Activated T-cell treated with anti-CD3 and anti-CD28 coated beads, Interleukin-2, amount 50 U/mL, for 24 hours (primary cell): ENCODE measurements around the gene RGS6.

Source experiments
- DNase-seq: peaks from one replicate; pipeline ENCODE4 v3.0.0-alpha.2; 2020
- H3K27ac Mint-ChIP-seq: 2 replicates; pipeline ENCODE4 v1.8.0; 2020; ENCODE audit warnings: mild to moderate bottlenecking, mixed read lengths
- H3K27me3 Mint-ChIP-seq: 2 replicates; pipeline ENCODE4 v1.8.0; 2020; ENCODE audit warnings: mixed read lengths
- H3K36me3 Mint-ChIP-seq: 2 replicates; pipeline ENCODE4 v1.8.0; 2020; ENCODE audit warnings: low read depth, mixed read lengths
- H3K4me1 Mint-ChIP-seq: 2 replicates; pipeline ENCODE4 v1.8.0; 2020; ENCODE audit warnings: low read depth, mixed read lengths
- H3K4me3 Mint-ChIP-seq: 2 replicates; pipeline ENCODE4 v1.8.0; 2020; ENCODE audit warnings: mild to moderate bottlenecking, moderate library complexity, mixed read lengths
- H3K9me3 Mint-ChIP-seq: 2 replicates; pipeline ENCODE4 v1.8.0; 2020; ENCODE audit warnings: mixed read lengths

The RGS6 gene

GRCh38 chr14:72549026-72549425 lies 616.8 kb downstream of the RGS6 start:
- no peak for DNase-seq
- Mint-ChIP-seq H3K27ac (no peak overlapping the region), H3K36me3 (no peaks in the 10 kb centered on the region), H3K4me3 (no peak overlapping the region), H3K27me3 (no peaks in the 10 kb centered on the region), H3K4me1 (no peaks in the 10 kb centered on the region), H3K9me3 (no peaks in the 10 kb centered on the region)

- no peak overlapping the region for H3K27ac Mint-ChIP-seq
- no peaks in the 10 kb centered on the region for H3K36me3 Mint-ChIP-seq
- H3K27me3 Mint-ChIP-seq: no peaks in the 10 kb centered on the region
These were observed 617.6 kb downstream of the RGS6 start for GRCh38 chr14:72549854-72550253.

GRCh38 chr14:72550513-72550912 lies 618.3 kb downstream of the RGS6 start:
- Mint-ChIP-seq H3K9me3 (no peaks in the 10 kb centered on the region), H3K4me1 (no peaks in the 10 kb centered on the region), H3K27me3 (no peaks in the 10 kb centered on the region), H3K27ac (no peak overlapping the region), H3K36me3 (no peaks in the 10 kb centered on the region), H3K4me3 (no peak overlapping the region)
- no peak for DNase-seq

More at GRCh38 chr14:72549854-72550253, 617.6 kb downstream of the RGS6 start:
- H3K9me3 Mint-ChIP-seq: no peaks in the 10 kb centered on the region
- no peak for DNase-seq
- H3K4me1 Mint-ChIP-seq: no peaks in the 10 kb centered on the region
- H3K4me3 Mint-ChIP-seq: no peak overlapping the region

DNA sequence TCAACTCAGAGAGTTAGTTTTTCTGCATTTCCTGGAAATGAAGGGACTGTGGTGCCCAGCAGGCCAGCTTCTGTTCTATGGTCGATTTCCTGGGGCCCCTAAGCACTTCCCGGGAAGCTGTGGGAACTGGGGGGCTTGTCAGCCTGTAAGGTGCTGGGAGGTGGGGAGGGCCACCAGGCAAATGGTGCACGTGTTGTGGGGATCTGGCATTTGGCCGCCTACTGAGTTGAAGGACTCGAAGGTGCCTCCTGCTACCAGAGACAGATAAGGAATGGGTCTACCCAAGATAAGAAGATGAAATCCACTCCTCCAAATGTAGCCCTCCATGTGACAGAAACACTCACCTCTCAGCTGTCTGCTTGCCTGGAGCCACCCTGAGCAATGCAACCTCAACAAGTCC lies 620.0 kb downstream of the RGS6 start:
- no peaks in the 10 kb centered on the region for H3K4me1 Mint-ChIP-seq
- no peak for DNase-seq
- H3K4me3 Mint-ChIP-seq: no peak overlapping the region
- H3K36me3 Mint-ChIP-seq: no peaks in the 10 kb centered on the region
- no peak overlapping the region for H3K27ac Mint-ChIP-seq
- H3K9me3 Mint-ChIP-seq: no peaks in the 10 kb centered on the region
- H3K27me3 Mint-ChIP-seq: no peaks in the 10 kb centered on the region

DNA sequence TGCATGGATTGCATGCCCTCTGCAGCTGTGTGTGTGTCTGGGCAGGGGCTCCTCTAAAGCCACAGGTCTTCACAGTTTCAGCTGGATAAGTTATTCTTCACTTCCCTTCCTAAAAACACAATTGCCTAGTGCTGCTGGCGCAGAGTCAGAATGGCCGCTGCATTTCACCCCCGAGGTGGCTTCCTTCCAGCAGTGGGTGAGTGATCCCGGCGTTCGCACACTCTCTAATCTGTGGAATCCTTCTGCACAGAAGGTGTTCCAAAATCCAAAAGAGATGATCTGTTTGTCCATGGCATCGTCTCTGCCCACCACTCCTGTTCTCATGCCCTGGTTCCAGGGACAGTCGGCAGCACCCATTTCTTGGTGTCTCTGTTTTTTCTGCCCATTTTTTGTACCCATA lies 620.9 kb downstream of the RGS6 start:
- Mint-ChIP-seq H3K9me3 (no peaks in the 10 kb centered on the region), H3K4me1 (no peaks in the 10 kb centered on the region), H3K27me3 (peaks cover 3% of the 10 kb centered on the region), H3K27ac (no peak overlapping the region), H3K4me3 (no peak overlapping the region), H3K36me3 (no peaks in the 10 kb centered on the region)
- no peak for DNase-seq

DNA sequence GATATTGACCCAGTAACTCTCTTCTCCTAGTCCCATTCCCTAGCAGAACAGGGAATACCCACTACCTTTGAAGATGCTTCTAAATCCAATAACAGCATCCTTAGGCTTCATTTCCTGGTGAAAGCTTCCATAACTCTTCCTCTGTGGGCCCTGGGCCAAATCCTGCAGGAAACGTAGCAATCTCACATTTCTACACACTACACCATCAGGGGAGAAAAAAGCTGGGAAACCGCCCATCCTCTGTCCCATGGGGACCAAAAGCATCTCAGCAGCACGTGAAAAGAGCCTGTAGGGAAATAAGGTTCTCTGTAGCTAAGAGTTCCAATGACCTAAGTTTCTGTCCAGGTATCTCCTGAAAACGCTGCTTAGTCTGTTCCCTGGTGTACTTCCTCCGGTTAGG lies 621.4 kb downstream of the RGS6 start:
- peaks cover 3% of the 10 kb centered on the region for H3K27me3 Mint-ChIP-seq
- no peaks in the 10 kb centered on the region for H3K9me3 Mint-ChIP-seq
- H3K27ac Mint-ChIP-seq: no peak overlapping the region
- no peaks in the 10 kb centered on the region for H3K4me1 Mint-ChIP-seq
- no peak for DNase-seq
- H3K36me3 Mint-ChIP-seq: no peaks in the 10 kb centered on the region
- H3K4me3 Mint-ChIP-seq: no peak overlapping the region

- no peak overlapping the region for H3K27ac Mint-ChIP-seq
- no peak overlapping the region for H3K4me3 Mint-ChIP-seq
- no peaks in the 10 kb centered on the region for H3K9me3 Mint-ChIP-seq
- peaks cover 3% of the 10 kb centered on the region for H3K27me3 Mint-ChIP-seq
- DNase-seq: no peak
- H3K36me3 Mint-ChIP-seq: no peaks in the 10 kb centered on the region
- H3K4me1 Mint-ChIP-seq: no peaks in the 10 kb centered on the region
These were observed 622.2 kb downstream of the RGS6 start for GRCh38 chr14:72554401-72554800.

DNA sequence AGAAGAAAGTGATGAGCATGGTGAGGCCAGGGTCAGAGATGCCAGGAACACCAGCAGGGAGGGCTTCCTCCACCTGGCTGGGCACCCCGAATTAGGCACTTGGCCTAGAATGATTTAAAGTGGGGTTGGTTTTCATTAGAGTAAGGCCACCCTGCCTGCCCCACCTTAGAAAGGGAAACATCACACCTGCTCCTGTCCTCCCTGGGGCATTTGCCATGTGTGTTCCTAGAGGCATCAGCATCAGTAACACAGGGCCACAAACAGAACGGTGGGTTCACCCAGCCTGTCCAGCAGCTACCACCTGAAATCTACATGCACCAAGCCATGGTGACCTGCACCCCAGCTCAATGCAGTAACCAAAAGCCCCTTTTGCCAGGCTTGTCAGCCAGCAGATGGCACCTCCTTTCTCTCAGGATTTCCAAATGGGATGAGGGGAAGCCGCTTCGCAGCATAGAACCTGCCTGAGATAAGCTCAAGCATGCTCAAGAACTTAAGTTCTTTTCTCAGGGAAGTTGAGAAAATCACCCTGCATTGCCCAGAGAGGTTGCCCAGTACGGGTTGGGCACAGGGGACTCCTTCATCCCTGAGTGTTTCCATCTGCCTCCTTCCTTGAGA lies 622.9 kb downstream of the RGS6 start:
- Mint-ChIP-seq H3K36me3 (no peaks in the 10 kb centered on the region), H3K4me1 (no peaks in the 10 kb centered on the region), H3K27me3 (peaks cover 3% of the 10 kb centered on the region), H3K9me3 (no peaks in the 10 kb centered on the region), H3K4me3 (no peak overlapping the region), H3K27ac (no peak overlapping the region)
- no peak for DNase-seq

DNA sequence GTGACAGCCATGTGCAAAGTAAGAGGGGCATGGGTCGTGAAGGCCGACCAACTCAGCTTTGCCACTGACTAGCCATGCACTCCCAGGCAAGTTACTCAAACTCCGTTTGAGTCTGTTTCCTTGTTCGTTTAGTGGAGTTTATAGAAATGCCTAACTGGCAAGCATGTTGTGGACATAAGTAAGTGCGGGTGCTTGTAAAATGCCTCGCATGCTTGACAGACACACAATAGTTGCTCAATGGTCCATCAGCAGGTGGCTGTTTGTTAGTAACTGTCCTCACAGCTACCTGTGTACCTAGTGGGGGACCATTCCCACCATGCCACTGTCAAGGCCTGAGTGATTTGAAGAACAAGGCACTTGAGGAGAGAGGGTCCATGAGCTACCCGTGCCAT lies 623.4 kb downstream of the RGS6 start:
- no peaks in the 10 kb centered on the region for H3K36me3 Mint-ChIP-seq
- H3K27ac Mint-ChIP-seq: no peak overlapping the region
- DNase-seq: no peak
- no peak overlapping the region for H3K4me3 Mint-ChIP-seq
- no peaks in the 10 kb centered on the region for H3K4me1 Mint-ChIP-seq
- peaks cover 3% of the 10 kb centered on the region for H3K27me3 Mint-ChIP-seq
- H3K9me3 Mint-ChIP-seq: no peaks in the 10 kb centered on the region

GRCh38 chr14:72557671-72558070 lies 625.4 kb downstream of the RGS6 start:
- Mint-ChIP-seq H3K36me3 (no peaks in the 10 kb centered on the region), H3K27me3 (peaks cover 3% of the 10 kb centered on the region), H3K9me3 (no peaks in the 10 kb centered on the region), H3K27ac (no peak overlapping the region), H3K4me3 (no peak overlapping the region), H3K4me1 (no peaks in the 10 kb centered on the region)
- no peak for DNase-seq

DNA sequence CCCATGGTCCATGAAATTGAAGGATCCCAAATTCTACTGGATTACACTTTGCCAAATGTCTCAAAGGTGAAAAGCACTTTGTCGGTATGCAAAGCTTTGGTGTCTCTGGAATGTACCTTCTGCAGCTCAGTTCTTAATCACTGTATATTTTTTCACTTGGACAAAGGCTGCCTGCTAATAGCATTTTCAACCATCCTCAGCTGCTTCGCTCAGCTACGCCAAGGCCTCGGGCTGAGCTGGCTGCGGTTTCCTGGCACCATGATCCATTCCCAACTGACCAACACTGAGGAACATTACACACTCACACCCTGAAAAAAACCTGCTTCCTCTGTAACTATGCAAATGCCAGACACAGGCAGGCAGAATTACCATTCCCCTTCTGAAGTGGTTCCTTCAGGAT lies 626.5 kb downstream of the RGS6 start:
- Mint-ChIP-seq H3K4me1 (peaks cover 4% of the 10 kb centered on the region), H3K36me3 (no peaks in the 10 kb centered on the region), H3K27me3 (peaks cover 3% of the 10 kb centered on the region), H3K9me3 (no peaks in the 10 kb centered on the region), H3K27ac (no peak overlapping the region), H3K4me3 (no peak overlapping the region)
- no peak for DNase-seq

GRCh38 chr14:72559202-72559601 lies 627.0 kb downstream of the RGS6 start:
- H3K4me1 Mint-ChIP-seq: peaks cover 4% of the 10 kb centered on the region
- peaks cover 3% of the 10 kb centered on the region for H3K27me3 Mint-ChIP-seq
- H3K27ac Mint-ChIP-seq: no peak overlapping the region
- no peaks in the 10 kb centered on the region for H3K36me3 Mint-ChIP-seq
- DNase-seq: no peak
- H3K9me3 Mint-ChIP-seq: no peaks in the 10 kb centered on the region
- H3K4me3 Mint-ChIP-seq: no peak overlapping the region

DNA sequence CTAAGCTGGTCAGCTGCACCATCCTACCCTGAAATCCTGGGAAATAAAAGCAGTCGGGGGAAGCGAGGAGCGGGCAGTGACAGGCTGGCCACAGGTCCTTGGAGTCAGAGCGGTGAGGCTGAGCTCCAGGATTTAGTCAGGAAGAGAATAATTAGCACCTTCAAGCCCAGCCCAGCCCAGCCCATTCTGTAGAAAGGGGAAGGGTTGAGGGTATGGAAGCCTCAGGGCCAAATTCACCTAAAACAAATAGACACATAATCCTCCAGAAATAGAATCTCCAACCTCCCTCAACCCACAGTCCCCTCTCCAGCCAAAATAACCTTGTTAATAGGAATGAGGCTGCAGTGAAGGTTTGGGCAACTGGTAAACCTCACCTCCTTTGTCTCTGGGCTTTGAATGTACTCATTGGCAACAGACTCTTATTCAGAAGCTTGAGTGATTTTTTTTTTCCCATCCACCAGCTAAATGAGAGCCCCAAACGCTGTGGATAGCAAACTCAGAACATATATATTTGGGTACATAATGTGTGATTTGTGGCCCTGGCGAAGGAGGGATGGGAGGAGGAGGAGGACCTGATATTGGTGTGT lies 627.5 kb downstream of the RGS6 start:
- Mint-ChIP-seq H3K27me3 (peaks cover 3% of the 10 kb centered on the region), H3K4me1 (peaks cover 4% of the 10 kb centered on the region), H3K36me3 (no peaks in the 10 kb centered on the region), H3K9me3 (no peaks in the 10 kb centered on the region), H3K4me3 (no peak overlapping the region), H3K27ac (no peak overlapping the region)
- no peak for DNase-seq

DNA sequence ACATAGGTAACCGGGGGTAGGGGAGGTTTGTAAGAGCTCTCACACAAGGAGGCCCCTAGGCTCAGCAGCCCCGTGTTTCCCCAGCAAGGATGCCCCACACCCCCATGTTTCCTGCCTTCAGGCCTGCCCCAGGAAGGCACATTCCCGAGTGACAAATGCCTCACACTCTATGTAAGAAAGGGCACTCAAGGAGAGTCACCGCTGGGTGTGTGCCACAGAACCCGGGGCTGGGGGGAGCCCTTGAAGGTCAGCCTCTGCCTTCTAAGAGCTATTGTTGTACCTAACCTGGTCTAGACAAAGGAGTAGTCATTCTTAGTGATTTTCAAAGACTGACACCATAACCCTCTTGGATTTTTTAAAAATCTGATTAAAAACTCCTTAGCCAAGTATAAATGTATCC lies 628.1 kb downstream of the RGS6 start:
- no peaks in the 10 kb centered on the region for H3K36me3 Mint-ChIP-seq
- H3K9me3 Mint-ChIP-seq: no peaks in the 10 kb centered on the region
- H3K27ac Mint-ChIP-seq: no peak overlapping the region
- DNase-seq: no peak
- H3K27me3 Mint-ChIP-seq: peaks cover 3% of the 10 kb centered on the region
- H3K4me3 Mint-ChIP-seq: no peak overlapping the region
- H3K4me1 Mint-ChIP-seq: peaks cover 4% of the 10 kb centered on the region

DNA sequence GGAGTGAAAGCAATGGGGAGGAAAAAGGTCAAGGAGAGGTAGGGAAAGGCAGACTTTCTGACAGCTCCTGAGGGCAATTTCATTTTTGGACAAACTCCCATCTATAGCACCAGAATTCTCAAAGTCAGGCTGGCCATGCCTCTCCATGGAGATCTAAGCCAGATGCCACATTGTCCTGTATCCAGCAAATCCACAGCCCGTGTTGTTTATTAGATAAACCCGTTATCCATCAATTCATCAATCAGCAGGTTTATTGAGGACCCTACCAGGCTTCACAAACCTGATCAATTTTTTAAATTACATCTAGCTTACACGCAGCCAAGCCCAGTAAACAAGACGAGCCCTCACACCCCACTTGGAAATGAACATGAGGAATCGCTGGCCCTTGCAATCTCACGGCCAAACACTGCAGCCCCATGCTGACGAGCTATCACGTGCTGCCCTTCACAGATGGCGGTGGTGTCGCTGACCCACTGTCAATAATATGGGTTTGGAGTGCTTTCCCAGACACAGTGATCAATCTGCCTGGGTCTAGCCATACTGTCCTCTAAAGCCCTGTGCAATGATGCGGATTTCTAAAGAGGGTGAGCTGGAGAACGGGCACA lies 628.8 kb downstream of the RGS6 start:
- H3K27ac Mint-ChIP-seq: no peak overlapping the region
- no peak for DNase-seq
- H3K4me3 Mint-ChIP-seq: no peak overlapping the region
- peaks cover 3% of the 10 kb centered on the region for H3K27me3 Mint-ChIP-seq
- H3K9me3 Mint-ChIP-seq: no peaks in the 10 kb centered on the region
- peaks cover 4% of the 10 kb centered on the region for H3K4me1 Mint-ChIP-seq
- no peaks in the 10 kb centered on the region for H3K36me3 Mint-ChIP-seq
